Rectal smooth muscle tissue (tissue), 1 donor: ENCODE results near the gene EXD2.

Experiments used
- H3K27ac ChIP-seq: one replicate; pipeline ENCODE4 v1.7.0; 2013; ENCODE audit warnings: low read depth, low read length, inconsistent platforms
- H3K27me3 ChIP-seq: one replicate; pipeline ENCODE4 v1.7.0; 2013; ENCODE audit warnings: low read length; ENCODE audit not compliant: control insufficient read depth, insufficient read depth
- H3K36me3 ChIP-seq: one replicate; pipeline ENCODE4 v1.7.0; 2013; ENCODE audit warnings: low read length; ENCODE audit not compliant: control insufficient read depth, insufficient read depth
- H3K4me1 ChIP-seq: one replicate; pipeline ENCODE4 v1.7.0; 2013; ENCODE audit warnings: low read length; ENCODE audit not compliant: control insufficient read depth, insufficient read depth
- H3K4me3 ChIP-seq: one replicate; pipeline ENCODE4 v1.7.0; 2013; ENCODE audit warnings: low read length
- H3K9ac ChIP-seq: one replicate; pipeline ENCODE4 v1.7.0; 2013; ENCODE audit warnings: low read length

The EXD2 gene

DNA sequence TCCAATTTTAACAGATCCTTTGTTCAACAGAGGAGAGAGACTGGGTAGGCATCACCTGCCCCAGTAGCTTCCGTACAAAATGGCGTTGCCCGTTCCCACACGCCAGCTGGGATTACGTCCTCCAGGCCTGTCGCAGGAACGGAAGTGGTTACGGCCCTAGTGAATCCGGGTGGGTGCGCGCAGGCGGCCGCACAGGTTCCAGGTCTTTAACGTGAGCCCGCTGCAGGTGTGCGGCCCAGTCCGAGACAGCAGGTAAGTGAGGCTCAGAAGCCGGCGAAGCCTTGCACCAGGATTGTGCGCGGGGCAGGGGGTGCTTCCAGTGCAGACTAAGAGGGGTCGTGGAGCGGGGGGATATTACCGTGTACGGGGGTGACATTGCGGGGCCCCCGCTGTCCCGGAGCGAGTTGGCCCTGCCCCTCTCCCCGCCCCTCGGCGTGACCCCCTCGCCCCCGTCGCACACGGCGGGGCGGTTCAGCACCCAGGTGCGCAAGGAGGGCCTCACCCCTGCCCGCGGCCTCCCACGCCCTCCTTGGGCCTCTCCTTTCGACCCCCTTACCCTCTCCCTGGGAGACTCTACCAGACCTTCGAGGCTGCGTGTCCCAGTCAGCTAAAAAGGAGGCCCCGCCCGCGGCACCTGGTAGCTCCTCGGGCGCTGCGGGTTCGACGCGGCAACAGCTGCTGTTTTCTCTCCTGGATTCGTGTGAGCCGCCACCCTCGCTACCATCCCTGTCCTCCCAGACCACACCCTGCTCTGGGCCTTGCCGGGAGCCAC is at the start of gene EXD2:
Gene EXD2 (plus strand): TSS at position 159 of the 772 bp plus-strand sequence. CDS start 17,973 bp downstream, outside the sequence.
- Histone ChIP-seq H3K4me1 (no peaks in the 10 kb centered on the region), H3K36me3 (no peaks in the 10 kb centered on the region), H3K4me3 (peak within 1 kb of the TSS; percentile 87), H3K9ac (peak within 1 kb of the TSS; percentile 91), H3K27me3 (no peaks in the 10 kb centered on the region), H3K27ac (peak within 1 kb of the TSS; percentile 63)

- peaks cover 7% of the 10 kb centered on the region for H3K4me1 ChIP-seq
- H3K27me3 ChIP-seq, result no peaks in the 10 kb centered on the region
- no peak overlapping the region for H3K4me3 ChIP-seq
- peaks cover 2% of the 10 kb centered on the region for H3K36me3 ChIP-seq
- H3K9ac ChIP-seq, result no peak overlapping the region
- no peak overlapping the region for H3K27ac ChIP-seq
Observed at GRCh38 chr14:69141550-69141949, 49.7 kb upstream of the EXD2 start.

DNA sequence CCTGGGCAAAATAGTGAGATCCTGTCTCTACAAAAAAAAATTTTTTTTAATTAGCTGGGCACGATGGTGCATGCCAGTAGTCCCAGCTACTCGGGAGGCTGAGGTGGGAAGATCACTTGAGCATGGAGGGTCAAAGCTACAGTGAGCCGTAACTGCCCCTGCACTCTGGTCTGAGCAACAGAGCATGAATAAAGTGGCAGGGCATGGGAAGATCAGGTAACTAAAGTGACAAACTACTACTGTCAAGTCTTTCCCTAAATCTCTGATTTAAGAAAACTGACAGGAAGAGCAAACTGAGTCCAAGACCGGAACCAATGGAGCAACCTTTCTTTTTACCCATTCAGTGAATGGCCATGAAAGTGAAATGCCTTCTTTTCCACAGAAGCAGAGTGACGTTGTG is 49.2 kb upstream of the EXD2 start:
- peaks cover 7% of the 10 kb centered on the region for H3K4me1 ChIP-seq
- H3K9ac ChIP-seq, result no peak overlapping the region
- peaks cover 2% of the 10 kb centered on the region for H3K36me3 ChIP-seq
- no peak overlapping the region for H3K27ac ChIP-seq
- no peak overlapping the region for H3K4me3 ChIP-seq
- H3K27me3 ChIP-seq, result no peaks in the 10 kb centered on the region

- H3K27me3 ChIP-seq, result no peaks in the 10 kb centered on the region
- H3K36me3 ChIP-seq, result no peaks in the 10 kb centered on the region
- H3K9ac ChIP-seq, result no peak overlapping the region
- no peak overlapping the region for H3K4me3 ChIP-seq
- no peak overlapping the region for H3K27ac ChIP-seq
- H3K4me1 ChIP-seq, result peaks cover 16% of the 10 kb centered on the region
Observed at GRCh38 chr14:69149461-69150244, 41.6 kb upstream of the EXD2 start.

- peak overlapping the region; percentile 92 for H3K27ac ChIP-seq
- peak overlapping the region; percentile 93 for H3K4me3 ChIP-seq
- no peaks in the 10 kb centered on the region for H3K36me3 ChIP-seq
- peaks cover 16% of the 10 kb centered on the region for H3K4me1 ChIP-seq
- no peaks in the 10 kb centered on the region for H3K27me3 ChIP-seq
- H3K9ac ChIP-seq, result peak overlapping the region; percentile 94
Observed at GRCh38 chr14:69151458-69152180, 39.7 kb upstream of the EXD2 start.

DNA sequence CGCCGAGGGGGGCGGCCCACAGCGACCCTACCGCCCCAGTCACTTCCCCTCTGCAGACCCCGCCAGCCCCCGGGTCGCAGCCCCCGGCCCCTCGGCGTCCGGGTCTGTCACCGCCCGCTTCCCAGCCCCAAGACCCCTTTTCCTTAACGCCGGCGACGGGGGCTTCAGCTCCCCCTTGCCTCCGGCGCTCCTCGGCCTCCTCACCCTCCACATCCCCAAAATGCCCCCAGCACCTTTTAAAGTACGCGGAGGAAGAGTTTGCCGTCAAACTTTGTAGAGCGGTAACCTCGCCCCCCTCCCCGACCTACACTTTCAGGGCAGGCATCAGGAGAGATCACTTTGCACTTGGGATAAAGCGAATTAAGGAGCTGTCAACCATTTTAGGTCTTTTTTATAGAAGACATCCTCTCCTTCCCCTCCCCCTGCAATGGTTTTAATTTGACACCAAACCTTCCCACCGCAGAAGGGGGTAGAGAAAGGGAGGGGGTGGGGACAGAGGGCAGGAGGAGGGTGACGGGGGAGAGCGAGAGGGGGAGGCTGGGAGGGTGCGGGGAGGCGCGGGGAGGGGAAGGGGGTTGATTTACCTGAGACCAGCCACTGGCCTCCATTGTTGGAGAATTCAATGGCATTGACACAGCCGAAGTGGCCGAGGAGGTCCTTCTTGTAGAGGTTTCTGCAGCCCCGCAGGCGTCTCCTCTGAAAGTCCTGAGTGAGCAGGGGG is 39.0 kb upstream of the EXD2 start:
- Histone ChIP-seq H3K4me3 (peak overlapping the region; percentile 93), H3K27me3 (no peaks in the 10 kb centered on the region), H3K36me3 (no peaks in the 10 kb centered on the region), H3K27ac (peak overlapping the region; percentile 92), H3K4me1 (peaks cover 16% of the 10 kb centered on the region), H3K9ac (peak overlapping the region; percentile 94)

- Histone ChIP-seq H3K27ac (peak within 1 kb of the TSS; percentile 92), H3K27me3 (no peaks in the 10 kb centered on the region), H3K4me1 (peaks cover 16% of the 10 kb centered on the region), H3K4me3 (peak within 1 kb of the TSS; percentile 93), H3K36me3 (no peaks in the 10 kb centered on the region), H3K9ac (peak within 1 kb of the TSS; percentile 94)
Observed at GRCh38 chr14:69152902-69153151, 38.5 kb upstream of the EXD2 start, which contains the start of gene DCAF5. DCAF5 (minus strand) TSS chr14:69153119; CDS start chr14:69152978, 141 bp downstream.

DNA sequence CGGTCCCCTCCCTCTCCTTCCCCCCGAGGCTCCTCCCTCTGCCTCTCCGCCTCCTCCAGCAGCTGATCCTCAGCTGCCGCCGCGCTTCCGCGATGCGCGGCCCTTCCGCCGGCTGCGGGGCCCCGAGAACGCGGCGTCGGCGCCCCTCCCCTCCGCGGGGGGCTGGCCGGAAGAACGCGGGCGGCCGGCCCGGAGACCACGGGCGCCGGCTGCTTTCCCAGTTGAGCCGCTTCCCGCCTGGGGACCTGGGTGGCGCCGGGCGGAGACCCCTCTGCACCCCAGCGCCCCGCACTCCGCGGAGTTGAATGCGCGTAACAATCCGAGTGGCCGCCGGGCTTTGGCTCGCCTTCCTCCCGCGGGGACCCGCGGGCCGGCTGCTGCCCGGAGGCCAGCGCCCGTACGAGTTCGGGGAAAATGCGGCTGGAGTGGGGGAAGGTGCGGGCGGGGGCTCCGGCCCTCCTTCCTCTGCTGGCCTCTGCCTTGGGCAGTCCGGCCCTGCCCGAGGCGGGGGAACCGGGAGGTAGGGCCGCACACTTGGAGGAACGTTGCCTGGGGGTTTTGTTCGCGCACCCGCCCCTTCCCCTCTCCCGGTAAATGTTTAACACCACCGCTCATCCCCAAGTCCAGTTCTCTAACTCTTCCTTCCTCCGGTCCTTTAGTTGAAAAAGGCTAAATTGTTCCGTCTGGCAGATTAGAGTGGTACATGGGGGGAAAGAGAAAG is 38.0 kb upstream of the EXD2 start:
- Histone ChIP-seq H3K4me3 (peak overlapping the region; percentile 93), H3K27me3 (no peaks in the 10 kb centered on the region), H3K4me1 (peaks cover 16% of the 10 kb centered on the region), H3K9ac (peak overlapping the region; percentile 8), H3K36me3 (no peaks in the 10 kb centered on the region), H3K27ac (peak overlapping the region; percentile 92)

DNA sequence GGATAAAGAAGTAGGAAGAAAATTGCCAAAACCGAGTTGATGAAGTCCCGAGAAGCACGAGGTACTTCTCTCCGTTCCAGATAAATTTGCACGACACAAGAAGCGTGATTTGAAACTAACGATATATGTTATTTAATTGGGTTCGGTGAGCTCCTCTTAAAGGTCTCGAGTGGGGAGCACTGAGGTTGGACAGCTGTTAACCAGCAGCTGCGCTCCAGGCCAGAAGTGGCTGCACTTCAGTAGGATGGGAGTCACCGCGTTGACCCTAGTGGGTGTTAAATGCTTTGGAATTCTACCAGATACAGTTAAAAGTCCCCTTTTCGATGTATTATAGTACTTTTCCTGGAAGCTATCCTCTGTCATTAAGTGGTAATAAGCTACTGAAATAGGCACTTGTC is 37.4 kb upstream of the EXD2 start:
- H3K4me3 ChIP-seq, result peak overlapping the region; percentile 93
- H3K27ac ChIP-seq, result peak overlapping the region; percentile 92

DNA sequence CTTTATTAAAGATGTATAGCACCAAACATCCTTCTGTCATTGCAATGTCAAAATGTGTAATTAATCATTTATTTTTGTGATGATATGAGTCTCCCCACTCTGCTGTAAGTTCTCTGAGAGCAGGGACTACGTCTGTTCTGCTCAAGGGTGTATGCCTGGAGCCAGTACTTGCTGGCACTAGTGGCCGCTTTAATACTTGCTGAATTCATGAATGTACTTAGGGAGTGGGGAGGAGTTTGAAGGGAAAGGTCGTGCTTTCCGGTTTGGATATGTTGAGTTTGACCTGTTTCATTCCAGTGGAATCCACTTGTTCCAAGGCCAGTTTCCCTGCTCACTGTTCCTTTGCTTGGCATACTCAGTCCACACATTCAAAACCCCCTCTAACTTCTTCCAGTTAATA is 36.5 kb upstream of the EXD2 start:
- H3K27ac ChIP-seq, result no peak overlapping the region
- no peaks in the 10 kb centered on the region for H3K27me3 ChIP-seq
- H3K36me3 ChIP-seq, result no peaks in the 10 kb centered on the region
- H3K9ac ChIP-seq, result no peak overlapping the region
- peaks cover 16% of the 10 kb centered on the region for H3K4me1 ChIP-seq
- H3K4me3 ChIP-seq, result no peak overlapping the region

More for the DNA sequence above, 37.4 kb upstream of the EXD2 start:
- peak overlapping the region; percentile 8 for H3K9ac ChIP-seq
- peaks cover 16% of the 10 kb centered on the region for H3K4me1 ChIP-seq
- H3K36me3 ChIP-seq, result no peaks in the 10 kb centered on the region
- H3K27me3 ChIP-seq, result no peaks in the 10 kb centered on the region

GRCh38 chr14:69156224-69156623 is 35.1 kb upstream of the EXD2 start:
- Histone ChIP-seq H3K27ac (no peak overlapping the region), H3K4me3 (no peak overlapping the region), H3K4me1 (peaks cover 4% of the 10 kb centered on the region), H3K36me3 (no peaks in the 10 kb centered on the region), H3K27me3 (no peaks in the 10 kb centered on the region), H3K9ac (no peak overlapping the region)
